Inflammatory macrophage treated with lipopolysaccharide for 1 hour (primary cell): ENCODE measurements around the gene TYK2.

ENCODE experiments used
- DNase-seq, 2 donors: peaks; one replicate each; pipeline ENCODE4 v3.0.0-alpha.2; 2020 to 2022

The TYK2 gene

GRCh38 chr19:10305139-10305806 is 75.1 kb downstream of the TYK2 start:
- DNase-seq = peak; percentile 86 to 88
